Activated T-cell treated with anti-CD3 and anti-CD28 coated beads for 1 hour (primary cell): ENCODE data around the gene SKOR1.

Source experiments
- DNase-seq: peaks from one replicate; pipeline ENCODE4 v3.0.0-alpha.2; 2020; ENCODE audit warnings: low read depth

The SKOR1 gene

GRCh38 chr15:67820122-67820991 is 5.0 kb upstream of the SKOR1 start:
- no peak for DNase-seq

DNA sequence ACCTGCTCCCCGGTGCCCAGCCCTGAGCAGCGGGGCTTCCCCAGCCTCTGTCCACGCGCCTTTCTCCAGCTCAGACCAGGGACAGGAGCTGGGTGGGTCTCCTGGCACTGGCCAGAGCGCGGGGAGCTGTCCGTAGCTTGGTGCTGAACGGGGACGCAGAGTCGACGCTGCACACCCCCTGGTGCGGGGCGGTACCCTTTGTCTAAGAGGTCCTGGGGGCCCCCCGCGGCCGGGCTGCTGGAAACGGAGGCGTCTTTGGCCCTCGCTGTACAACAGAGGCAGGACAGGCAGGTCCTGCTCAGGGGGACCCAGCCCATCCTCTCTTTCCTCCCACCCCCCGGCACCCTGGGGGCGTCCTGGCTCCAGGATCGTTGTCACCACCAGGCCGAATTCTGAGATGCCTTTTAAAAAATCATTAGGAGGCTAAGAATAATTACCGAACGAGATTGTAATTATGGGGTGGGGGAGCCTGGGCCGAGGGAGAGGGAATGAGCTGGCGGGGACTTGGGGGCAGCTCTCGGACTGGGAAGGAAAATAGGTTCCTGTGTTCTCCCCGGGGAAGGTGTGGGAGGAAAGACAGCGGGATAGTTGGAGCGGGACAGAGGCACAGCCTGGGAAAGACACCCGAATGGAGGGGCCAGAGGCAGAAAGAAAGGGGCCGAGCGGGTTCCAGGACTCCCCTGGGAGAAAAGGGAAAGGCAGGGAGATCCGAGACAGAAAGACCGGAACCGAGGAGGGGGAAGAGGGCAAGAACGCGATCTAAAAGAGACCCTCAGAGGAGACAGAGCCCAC is 4.1 kb upstream of the SKOR1 start:
- DNase-seq = no peak

DNA sequence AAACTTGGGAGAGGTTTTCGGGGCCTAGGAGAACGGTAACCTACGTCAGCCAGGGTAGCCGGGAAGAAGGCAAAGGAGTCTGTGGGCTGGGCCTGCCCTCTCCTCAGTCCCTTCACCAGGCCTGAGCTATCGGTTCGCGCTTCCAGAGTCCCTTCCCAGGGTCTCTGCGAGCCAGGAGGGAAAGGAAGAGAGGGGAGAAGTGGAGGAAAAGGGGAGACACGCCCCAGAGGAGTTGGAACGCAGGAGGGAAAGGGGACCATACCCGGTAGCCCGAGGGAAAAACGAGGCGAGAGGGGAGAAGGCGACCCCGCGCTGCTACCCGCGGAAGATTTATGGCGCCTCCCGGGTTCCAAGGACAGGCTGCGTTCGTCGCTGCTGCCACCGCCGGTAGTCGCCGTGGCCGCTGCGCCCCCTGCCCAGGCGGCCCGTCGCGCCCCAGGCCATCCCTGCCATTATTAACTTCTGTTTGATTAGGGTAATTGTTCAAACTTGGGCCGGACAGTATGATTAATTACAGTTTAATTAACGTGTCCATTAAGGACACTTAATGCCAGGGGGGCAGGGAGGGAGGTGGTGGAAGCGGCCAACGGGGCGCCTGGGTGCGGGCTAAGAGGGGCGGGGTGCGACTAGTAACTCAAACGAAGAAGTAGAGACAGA is 3.4 kb upstream of the SKOR1 start:
- DNase-seq = no peak

GRCh38 chr15:67822537-67823313 is 2.6 kb upstream of the SKOR1 start:
- DNase-seq = no peak

- no peak for DNase-seq
These were observed 1.8 kb upstream of the SKOR1 start for GRCh38 chr15:67823314-67824196.

GRCh38 chr15:67824197-67824968 is 926 bp upstream of the SKOR1 start:
- DNase-seq = no peak

DNA sequence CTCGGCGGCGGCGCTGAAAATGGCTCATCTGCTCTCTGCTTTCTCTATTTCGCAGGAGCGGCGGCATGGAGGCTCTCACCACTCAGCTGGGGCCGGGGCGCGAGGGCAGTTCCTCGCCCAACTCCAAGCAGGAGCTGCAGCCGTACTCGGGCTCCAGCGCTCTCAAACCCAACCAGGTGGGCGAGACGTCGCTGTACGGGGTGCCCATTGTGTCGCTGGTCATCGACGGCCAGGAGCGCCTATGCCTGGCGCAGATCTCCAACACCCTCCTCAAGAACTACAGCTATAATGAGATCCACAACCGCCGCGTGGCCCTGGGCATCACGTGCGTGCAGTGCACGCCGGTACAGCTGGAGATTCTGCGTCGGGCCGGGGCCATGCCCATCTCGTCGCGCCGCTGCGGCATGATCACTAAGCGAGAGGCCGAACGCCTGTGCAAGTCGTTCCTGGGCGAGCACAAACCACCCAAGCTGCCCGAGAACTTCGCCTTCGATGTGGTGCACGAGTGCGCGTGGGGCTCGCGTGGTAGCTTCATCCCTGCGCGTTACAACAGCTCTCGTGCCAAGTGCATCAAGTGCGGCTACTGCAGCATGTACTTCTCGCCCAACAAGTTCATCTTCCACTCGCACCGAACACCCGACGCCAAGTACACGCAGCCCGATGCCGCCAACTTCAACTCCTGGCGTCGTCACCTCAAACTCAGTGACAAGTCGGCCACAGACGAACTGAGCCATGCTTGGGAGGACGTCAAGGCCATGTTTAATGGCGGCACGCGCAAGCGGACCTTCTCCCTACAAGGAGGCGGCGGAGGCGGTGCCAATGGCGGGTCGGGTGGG is 790 bp downstream of the SKOR1 start:
- DNase-seq = no peak

- no peak for DNase-seq
These were observed 1.6 kb downstream of the SKOR1 start for GRCh38 chr15:67826717-67827561.

DNA sequence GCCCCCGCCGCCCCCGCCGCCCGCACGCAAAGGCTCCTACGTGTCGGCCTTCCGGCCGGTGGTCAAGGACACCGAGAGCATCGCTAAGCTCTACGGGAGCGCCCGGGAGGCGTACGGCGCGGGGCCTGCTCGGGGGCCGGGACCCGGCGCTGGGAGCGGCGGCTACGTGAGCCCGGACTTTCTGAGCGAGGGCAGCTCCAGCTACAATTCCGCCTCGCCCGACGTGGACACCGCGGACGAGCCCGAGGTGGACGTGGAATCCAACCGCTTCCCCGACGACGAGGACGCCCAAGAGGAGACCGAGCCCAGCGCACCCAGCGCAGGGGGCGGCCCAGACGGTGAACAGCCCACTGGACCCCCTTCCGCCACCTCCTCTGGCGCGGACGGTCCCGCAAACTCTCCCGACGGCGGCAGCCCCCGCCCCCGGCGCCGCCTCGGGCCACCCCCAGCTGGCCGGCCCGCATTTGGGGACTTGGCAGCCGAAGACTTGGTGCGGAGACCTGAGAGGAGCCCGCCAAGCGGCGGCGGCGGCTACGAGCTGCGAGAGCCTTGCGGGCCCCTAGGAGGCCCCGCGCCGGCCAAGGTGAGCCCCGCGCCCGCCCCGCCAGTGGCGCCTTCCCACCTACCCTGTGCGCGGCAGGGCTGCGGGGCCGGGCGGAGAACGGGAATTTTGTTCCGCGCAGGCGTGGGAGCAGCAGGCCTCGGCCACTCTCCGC is 2.4 kb downstream of the SKOR1 start:
- no peak for DNase-seq

GRCh38 chr15:67828278-67828968 is 3.1 kb downstream of the SKOR1 start:
- no peak for DNase-seq

DNA sequence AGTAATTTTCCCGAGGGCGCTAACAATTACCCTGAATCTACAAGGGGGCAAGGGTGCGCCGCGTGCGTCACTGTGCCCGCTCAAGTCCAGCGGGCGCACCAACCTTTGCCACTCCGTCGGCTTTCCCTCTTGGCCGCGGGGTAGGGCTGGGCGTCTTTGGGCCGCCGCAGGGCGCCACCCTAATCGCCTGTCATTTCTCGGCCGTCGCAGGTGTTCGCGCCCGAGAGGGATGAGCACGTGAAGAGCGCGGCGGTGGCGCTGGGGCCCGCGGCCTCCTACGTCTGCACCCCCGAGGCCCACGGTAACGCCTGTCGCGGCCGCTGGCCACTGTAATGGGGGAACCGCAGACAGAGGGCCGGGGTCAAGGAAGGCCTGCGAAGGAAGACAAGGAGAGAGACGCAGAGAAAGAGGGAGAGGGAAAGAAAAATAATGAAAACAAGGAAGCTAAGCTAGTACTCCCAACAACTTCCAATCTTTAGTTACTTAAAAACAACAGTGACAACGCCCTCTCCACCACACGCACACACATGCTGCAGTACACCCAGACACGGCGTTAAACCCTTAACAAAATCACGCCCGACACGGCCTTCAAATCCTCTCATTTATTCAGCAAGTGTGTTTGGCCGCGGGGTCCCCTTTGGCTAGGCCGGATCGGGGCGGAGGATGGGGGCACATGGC is 3.8 kb downstream of the SKOR1 start:
- no peak for DNase-seq

DNA sequence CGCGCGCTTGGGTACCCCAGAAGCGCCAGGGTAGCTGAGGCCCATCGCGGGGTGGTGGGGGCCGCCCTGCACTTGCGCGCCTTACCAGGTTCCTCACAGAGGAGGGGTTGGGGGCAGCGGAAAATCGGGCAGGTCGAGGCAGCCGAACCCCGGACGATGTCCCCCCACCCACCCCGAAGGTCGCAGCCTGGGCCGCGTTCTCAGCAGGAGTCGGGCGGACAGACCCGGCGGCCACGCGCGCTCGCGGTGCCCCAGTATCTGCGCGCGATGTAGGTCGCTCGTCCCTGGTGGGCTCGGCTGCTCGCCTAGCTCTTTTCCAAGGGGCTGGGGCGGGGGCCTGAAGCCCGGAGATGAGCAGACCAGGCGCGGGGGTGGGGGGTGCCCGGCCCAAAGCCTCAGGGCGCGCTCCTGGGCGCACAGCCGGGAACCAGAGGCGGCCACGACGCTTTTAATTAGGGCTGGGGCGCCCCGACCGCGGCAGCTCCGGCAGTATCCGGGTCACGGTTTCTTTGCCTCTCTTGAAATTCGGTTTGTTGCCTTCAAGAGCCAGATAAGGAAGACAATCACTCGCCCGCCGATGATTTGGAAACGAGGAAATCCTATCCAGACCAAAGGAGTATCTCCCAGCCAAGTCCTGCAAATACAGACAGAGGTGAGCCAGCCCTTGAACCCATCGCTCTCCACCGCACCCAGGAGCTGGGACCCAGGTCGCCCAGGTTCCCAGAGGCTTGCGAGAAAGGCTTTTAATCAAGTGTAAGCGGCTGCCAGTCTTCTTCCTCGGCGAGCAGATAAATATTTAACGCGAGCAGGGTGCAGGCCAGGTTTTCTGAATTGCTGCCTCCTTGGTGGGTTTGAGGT is 4.6 kb downstream of the SKOR1 start:
- DNase-seq = no peak

DNA sequence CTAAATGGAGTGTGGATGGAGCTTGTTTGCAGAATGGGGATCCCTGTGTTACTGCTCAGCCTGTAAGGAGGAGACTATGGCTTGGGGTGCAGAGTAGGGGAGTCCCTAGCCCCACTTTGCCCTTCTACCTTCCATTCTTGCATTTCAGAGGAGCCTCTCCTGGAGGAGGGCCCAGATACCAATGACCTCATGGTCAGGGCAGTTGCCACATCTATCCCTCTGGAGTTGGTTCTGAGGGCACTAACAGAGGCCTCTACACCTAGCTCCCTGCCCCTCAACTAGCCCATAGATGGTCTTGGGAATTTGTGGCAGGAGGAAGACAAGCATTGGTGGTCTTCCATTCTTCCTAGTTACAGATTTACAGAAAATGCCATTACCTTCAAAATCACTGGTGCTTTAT is 6.1 kb downstream of the SKOR1 start:
- DNase-seq = no peak

DNA sequence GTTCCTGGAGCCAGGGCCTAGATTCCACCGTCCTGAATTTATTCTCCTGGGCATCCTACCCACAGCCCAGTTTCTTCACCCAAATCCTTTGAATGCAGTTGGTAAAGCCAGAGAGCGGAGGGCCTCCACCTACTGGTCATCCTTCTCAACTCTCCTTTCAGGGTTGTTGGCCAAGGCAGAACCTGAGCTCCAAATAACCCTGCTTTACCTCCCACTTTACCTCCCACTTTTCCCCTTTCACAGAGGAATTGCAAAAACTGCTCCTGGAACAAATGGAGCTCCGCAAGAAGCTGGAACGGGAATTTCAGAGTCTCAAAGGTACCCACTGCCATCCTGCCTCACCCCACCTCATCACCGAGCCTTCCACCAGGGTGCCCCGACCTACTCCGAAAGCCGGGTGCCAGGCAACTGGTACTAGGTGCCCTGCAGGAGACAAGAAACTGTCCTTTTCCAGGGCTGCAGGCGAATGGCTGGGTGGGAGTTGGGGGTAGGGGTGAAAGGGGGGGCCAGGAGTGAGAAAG is 6.8 kb downstream of the SKOR1 start:
- DNase-seq = no peak
